ENCODE results near the gene TRAF3.
"Not testable (repeated sequence)": the region's sequence is repeated elsewhere in the genome, so short reads cannot be mapped to it uniquely, and the experiment has no call there.

Gene TRAF3

DNA sequence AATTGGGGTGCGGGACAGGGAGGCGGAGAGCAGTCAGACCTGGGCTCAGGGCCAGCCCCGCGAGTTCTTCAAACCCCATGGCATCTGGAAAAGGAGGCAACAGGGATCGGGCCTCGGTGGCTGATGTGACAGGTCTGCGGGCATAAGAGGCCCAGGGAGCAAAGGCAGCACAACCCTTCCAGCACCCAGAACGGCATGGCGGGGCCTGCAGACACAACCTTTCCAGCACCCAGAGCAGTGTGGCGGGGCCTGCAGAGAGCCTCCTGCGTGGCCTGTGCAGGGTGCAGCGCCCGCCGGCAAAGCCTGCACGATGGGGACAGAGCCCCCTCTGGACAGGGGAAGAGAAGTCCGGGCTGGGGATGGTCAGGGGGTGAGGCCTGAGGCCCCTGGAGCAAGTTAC, 26.2 kb upstream of the TRAF3 start:
- DNase-seq (ENCODE audit: low read depth), result no peak

DNA sequence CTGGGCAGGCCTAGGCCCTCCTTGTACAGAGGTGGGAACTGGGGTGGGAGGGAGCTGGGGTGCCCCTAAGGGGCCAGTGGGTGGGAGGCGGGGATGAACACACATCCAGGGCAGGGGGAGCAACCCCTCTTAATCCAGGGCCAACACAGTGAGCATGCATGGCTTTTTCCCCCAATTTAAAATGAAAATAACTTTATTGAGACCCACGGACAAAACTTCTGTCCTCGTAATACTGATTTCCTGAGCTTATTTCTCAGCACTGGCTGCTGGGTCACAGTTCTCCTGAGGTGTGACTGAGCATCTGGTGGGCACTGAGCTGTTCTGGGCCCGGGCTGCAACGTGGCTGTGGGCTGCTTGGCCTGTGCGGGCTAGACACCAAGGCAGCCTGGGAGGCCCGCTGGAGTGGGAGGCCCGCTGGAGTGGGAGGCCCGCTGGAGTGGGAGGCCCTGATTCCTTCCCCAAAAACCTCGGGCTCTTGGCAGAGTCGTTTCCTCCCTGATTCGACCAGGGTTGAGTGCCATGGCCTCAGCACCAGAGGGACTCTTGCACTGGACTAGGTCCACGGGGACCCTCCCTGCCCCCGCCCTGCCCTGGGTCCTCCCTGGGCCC, 24.9 kb upstream of the TRAF3 start:
- DNase-seq (ENCODE audit: low read depth), result no peak

DNA sequence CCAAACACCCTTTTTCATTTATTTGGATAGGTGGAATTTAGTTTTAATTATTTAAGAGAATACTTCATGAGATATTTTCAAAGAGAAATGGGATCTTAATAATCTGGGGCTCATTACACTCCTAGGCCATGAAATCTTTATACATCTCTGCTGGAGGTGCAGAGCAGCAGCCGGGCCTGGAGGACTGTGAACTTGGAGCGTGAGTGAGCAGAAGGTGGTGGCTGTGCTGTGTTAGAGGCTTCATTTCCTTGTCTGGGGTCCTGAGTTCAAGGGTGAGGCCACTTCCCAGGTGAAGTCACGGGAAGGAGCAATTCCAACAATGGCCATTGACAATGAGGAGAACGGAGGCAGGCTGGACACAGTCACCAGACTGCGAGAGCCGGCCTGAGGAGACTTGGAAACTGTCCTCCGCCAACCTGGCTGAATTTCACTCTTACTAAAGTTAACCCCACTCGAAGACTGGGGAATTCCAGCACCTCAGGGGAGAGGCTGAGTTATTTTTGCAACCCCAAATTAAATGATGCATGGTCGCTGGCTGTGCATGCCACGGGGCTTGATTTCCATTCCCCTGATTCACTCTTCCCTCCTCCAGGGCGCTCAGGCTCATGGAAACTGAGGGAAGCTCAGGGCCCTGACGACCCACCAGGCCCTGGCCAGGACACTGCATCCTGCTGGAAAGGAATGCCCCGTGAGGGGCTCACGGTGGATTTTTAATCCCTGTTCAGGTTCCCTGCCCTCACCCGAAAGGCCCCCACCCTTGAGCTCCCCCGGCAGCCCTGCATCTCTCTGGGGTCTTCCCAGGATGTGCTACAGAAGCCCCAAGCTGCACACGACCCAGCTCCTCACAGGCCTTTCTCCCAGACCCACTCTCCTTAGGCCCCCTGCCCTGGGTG, 22.6 kb upstream of the TRAF3 start:
- DNase-seq (ENCODE audit: low read depth), result no peak

DNA sequence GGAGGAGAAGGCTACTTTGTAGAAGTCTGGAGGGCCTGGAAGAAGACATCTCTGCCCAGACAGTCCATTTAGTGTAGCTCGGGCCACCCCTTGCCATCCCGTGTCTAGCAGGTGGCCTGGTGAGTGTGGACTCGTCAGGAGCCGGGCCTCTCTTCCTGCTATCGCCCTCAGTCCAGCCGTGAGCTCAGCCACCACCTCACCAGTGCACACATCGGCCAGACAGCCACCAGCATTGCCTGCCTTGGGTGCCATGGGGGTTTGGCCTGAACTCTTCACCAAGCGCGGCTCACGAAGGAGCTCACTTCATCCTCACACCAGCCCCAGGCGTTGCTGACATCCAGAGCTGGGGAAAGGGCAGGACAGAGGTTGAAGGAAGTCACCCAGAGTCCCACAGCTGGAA, 19.6 kb upstream of the TRAF3 start:
- no peak for DNase-seq (ENCODE audit: low read depth)

DNA sequence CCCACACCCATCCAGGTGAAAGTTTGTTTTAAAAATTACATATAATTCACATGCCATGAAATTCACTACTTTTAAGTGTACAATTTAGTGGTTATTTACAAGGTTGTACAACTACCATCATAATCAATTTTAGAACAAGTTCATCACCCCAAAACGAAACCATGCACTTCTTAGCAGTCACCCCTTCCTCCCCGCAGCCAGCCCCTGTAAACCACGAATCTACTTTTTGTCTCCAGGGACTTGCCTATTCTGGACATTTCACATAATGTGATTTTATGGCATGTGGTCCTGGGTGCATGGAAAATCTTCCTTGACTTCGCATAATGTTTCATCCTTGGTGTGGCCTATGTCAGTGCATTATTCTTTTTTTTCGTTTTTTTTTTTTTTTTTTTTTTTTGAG, 19.2 kb upstream of the TRAF3 start:
- no peak for DNase-seq (ENCODE audit: low read depth)

DNA sequence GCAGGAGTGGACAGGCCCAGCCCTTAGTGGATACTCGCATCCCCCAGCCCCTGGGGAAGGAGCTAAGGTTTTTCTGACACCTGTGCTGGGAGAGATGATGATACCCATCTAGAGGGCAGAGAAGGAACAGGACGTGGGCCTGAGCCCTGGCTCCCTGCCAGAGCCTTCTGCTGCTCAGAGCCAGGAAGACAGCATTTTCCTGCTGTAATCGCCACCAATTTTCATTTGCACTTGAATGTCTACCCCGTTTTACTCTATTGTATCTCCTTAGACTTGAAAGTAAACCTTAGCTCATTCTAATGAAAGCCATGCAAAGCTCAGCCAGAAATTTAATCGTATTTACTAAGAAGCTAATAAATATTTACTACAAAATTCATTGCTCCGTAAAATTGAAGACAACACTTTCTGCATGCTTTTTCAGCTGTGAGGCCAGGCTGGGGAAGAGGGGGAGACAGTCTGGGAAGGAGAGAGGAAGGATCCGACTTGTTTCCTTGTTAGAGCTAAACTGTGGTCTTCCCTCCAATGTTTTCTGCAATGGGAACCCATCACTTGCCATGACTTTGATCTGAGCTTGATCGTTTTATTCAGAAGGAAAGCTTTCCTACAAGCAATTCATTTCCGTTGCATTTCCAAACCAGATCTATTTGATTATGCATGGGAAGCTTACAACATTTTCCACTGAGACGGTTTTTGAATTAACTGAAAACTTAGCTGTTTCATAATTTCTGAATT, 17.6 kb upstream of the TRAF3 start:
- no peak for DNase-seq (ENCODE audit: low read depth)

DNA sequence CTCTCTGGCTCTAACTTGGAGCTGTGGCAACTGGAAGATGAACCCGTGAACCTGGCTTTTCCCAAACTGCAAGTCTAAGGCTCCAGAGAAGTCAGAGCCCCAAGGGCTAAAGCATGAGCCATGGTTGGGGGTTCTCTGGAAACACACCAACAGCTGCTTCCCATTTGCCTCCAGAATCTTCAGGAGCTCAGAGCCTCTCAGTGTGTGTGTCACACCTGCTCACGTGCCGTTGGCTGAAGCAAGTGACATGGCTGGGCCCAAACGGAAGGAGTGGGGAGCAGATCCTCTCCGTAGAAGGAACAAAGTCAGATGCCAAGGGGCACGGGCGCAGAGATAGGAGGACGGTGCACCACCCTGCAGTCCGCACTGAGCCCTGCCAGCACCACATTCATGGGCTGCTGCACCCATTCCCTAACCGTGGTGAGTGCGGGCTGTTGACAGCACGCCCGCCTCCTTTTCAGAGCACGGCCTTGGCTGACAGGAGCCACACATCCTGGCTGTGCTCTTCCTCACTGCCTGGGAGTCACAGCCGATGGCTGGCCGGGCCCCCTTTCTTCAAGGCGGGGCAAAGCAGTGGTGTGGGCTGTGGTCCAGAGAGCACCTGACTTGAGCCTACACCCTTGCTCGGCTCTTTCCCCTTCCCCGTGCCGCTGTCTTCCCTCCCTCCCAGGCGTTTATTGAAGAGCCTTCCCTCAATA, 16.6 kb upstream of the TRAF3 start:
- no peak for DNase-seq (ENCODE audit: low read depth)

DNA sequence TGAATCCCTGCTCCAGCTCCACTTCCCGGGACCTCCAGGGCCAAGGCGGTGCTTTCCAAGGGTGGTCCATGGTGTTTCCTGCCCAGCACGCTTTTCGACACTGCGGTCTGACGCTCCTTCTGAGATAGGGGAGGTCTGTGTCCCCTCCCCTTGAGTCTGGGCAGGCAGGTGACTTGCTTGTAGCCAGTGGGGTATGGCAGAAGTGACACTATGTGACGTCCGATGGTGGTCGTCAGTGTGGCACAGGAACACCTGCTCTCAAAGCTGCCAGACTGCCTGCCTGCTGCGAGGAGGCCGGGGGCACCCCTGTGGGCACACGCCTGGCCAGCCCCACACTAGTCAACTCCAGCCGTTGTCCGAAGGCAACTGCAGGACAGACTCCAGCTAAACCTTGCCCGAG, 16.0 kb upstream of the TRAF3 start:
- no peak for DNase-seq (ENCODE audit: low read depth)

DNA sequence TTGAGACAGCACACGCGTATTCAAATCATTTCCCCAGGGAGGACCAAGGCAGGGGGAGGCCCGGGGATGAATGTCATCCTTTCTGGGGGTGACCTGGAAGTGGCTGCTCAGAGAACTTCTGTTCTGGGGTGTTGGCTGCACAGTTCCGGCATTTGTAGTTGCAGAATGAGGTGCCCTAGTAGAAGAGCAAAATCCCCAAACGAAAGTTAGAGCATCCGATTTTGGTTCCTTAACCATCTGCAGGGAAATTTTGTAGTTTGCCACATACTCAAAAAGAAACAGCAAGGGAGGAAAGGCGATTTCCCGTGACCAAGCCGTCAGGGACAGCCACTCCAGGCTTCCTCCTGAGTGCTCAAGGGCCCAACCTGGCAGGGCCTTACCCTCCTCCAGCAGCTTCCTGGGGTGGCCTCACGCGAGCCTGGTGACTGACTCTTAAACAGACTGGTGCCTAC, 13.0 kb upstream of the TRAF3 start:
- DNase-seq (ENCODE audit: low read depth), result no peak

DNA sequence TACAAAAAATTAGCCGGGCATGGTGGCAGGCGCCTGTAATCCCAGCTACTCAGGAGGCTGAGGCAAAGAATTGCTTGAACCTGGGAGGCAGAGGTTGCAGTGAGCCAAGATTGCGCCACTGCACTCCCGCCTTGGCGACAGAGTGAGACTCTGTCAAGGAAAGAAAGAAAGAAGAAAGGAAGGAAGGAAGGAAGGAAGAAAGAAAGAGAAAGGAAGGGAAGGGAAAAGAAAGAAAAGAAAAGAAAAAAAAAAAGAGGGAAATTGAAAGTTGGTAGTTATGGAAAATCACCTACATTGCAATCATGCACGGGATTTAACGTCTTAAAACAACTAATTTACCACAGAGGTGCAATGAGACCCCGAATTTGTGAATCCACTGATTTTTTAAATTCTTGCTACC, 11.5 kb upstream of the TRAF3 start:
- not testable (repeated sequence) for DNase-seq (ENCODE audit: low read depth)

DNA sequence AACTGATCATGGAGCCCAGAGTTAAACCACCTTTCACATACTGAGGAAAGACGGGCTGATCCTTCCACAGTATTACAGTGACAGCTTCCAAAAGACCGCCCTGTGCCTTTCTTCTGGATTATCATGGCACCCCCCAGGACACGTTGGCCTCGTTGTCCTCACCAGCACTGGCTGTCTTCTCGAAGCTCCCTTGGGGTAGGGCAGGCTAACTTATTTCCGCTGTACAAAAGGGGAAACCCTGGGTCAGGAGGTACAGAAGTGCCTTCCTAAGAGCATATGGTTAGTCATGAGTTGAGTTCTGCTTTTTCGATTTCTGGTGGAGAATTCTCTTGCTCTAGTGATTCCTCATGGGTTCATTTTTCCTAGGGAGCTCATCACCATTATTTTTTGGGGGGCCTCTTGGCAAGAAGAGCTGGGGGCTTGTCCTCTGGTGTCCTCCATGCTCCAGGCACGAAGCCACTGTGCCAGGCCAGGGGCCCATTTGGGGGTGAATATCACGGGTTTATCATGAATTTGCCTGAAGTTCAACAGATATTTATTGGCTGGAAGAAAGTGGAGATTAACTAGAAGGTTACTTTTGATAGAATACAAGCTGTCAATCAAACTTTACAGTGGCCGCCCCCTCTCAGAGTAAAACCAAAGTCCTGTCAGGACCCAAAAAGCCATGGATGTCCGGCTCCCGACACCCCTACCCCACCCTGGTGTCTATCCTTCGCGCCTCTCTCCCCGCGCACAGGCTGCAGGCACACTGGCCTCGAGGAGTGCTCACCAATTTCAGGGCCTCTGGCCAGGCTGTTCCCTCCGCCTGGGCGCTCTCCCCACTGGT, 8.8 kb upstream of the TRAF3 start:
- no peak for DNase-seq (ENCODE audit: low read depth)

DNA sequence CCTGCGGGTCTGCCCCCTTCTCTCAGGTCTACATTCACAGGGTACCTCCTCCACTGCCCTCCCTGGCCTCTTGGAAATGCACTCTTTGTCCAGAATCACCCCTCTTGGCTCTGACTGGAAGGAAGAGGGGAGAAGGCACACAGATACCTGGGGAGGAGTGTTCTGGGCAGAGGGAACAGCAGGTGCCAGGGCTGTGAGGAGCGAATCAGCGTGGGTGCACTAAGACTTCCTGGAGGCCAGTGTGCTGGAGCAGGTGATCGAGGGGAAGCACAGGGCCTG, 8.3 kb upstream of the TRAF3 start:
- DNase-seq (ENCODE audit: low read depth), result no peak

DNA sequence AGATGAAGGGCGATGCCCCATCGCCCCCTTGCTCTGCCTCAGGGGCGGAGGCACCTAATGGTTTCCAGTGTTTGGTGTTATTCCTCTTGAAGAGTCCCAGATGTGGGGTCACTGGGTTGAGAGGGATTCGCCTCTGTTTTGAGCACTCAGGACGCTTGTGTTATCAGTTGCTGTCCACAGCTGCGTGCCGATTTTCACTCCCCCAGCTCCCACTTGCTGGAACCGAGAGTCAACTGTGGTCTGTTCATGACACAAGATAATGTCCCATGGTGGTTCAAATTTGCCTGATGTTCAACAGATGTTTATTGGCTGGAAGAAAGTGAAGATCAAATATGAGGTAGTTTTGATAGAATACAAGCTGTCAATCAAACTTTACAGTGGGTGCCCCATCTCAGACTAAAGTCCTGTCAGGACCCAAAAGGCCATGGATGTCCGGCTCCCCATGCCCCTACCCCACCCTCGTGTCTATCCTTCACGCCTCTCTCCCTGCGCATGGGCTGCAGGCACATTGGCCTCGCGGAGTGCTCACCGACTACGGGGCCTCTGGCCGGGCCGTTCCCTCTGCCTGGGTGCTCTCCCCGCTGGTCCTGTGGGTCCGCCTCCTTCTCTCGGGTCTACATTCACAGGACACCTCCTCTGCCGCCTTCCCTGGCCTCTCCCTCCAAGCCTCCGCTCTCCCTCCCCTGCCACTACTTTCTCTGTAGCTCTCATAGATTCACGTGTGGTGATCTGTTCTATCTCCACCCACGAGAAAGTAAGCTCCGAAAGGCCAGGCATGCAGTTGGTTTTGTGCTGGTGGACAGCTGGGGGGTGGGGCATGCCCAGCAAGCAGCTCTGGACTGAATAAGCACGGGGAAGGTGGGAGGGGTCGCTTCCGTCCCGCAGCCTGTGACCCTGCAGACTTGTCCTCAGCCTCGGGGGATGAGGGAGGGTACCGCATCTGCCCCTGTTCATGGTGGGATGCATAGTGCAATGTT, 6.8 kb upstream of the TRAF3 start:
- no peak for DNase-seq (ENCODE audit: low read depth)

DNA sequence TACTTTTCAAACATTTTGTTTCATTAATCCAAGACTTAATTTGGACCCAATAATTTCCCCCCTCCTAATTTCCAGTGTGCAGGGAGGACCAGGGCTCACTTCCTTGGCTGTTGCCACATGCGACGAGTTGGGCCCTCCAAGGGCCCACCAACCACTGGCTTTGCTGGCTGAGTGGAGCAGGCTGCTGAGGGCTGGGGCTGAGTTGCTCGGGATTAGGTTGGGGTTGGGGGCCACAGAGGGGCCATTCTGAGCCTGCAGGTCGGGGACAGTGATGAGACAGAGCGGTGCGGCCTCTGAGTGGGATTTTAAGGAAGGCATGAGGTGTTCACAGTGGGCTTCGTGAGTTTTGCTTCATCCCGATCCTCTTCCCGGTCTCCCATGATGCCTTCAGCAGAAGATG, 6.1 kb upstream of the TRAF3 start:
- DNase-seq (ENCODE audit: low read depth), result no peak

DNA sequence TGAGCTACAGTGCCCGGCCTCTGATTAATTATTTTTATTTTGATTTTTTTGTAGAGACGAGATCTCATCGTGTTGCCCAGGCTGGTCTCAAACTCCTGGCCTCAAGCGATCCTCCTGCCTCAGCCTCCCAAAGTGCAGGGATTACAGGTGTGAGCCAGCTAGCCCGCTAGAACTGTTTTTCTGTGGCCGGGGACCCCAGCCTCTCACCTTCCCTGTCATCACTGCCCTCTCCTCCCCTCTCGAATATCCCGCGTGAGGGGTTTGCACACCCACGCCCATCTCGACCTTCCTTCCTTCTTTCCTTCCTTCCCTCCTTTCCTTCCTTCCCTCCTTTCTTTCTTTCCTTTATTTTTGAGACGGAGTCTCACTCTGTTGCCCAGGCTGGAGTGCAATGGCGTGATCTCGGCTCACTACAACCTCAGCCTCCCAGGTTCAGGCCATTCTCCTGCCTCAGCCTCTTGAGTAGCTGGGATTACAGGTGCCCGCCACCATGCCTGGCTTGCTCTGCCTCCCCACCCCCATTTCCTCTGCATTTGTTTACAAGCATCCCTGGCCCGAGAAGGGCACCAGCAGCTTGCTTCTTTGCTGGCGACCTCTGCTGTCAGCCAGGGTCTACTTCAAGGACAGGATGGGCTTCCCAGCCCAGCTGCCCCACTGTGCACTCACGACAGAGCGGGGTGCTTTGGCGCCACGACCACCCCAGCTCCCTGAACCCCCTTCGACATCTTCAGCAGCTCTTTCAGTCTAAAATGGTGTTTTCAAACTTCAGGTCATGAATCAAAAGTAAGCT, 4.3 kb upstream of the TRAF3 start:
- no peak for DNase-seq (ENCODE audit: low read depth)

DNA sequence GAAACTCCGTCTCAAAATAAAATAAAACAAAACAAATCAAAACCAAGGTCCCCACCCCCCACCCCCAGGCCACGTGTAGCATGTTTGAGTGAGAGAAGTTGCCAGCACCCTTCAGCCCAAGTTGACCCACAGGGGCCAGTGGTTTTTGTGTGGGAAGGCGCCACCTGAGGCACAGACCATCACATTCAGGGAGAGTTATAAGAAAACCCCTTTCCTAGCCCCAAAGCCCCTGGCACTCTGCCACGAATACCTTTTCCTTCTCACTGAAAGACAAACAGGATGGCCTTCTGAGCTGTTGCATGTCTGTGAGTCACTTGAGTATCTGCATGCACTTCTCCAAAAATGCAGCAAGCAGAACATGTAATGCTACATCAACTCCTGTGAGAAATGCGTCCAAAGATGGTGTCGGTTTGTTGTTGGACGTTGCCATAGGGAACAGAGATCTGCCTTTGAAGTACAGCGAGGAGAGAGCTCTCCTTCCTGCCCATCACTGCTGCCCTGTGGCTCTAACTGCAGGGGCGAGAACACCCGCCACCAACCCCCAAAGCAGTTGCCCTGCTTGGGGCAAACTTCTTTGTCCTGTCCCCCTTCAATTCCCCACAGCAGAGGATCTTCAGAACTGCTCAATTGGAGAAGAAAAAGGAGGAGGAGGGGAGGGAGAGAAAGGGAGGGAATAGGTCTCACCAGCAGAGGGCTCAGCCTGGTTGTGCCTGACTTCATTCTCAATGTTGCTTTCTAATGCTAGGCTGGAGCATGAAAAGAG, 2.7 kb upstream of the TRAF3 start:
- peak; percentile 68 for DNase-seq (ENCODE audit: low read depth)

DNA sequence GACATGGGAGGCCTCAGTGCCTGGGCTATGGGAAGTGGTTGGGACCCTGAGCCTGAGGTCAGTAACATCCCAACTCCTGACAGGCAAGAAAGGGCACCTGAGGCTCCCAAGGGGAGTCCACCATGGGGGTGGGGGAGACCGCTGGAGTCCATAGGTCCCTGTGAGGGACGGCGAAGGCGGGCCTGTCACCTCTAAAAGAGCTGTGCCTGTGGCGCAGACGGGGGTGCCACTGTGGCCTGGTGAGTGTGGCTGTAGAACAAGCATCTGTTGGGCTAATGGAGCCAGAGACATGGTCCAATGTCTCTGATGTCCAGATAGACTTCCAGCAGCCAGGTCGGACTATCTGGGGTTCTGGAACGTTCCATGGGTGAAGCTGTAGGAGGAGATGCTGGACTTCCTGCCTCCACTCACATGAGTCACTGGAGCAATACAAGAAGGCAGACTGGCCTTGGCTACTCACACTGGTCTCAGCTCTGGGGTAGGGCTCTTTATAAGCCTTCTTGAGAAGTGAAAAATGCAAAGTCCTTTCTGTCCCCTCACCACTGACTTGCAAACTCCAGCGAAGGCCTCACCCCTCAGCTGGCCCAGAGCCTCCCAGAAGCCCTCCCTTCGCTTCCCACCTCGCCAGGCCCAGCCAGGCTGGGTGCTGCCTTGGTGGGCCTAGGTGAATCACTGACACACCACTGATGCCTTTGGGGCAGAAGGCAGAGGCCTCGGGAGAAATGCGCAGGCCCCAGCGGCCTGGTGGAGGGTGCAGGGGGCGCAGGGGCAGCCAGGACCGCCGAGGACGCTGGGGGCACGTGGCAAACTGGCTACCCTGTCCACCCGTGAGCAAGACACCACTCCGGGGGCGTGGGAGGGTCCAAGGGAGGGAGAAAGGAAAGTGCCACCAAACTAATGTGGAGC, 1.1 kb upstream of the TRAF3 start:
- DNase-seq (ENCODE audit: low read depth), result no peak

Measured in T-helper 22 cell (primary cell).